GM04503 (cell line): ENCODE measurements around the gene TEKT5.
"Not testable (repeated sequence)": the region's sequence is repeated elsewhere in the genome, so short reads cannot be mapped to it uniquely, and the experiment has no call there.

ENCODE experiments used
- DNase-seq: peaks from one replicate; pipeline ENCODE4 v3.0.0-alpha.2; 2012; ENCODE audit warnings: low read depth

The TEKT5 gene

DNA sequence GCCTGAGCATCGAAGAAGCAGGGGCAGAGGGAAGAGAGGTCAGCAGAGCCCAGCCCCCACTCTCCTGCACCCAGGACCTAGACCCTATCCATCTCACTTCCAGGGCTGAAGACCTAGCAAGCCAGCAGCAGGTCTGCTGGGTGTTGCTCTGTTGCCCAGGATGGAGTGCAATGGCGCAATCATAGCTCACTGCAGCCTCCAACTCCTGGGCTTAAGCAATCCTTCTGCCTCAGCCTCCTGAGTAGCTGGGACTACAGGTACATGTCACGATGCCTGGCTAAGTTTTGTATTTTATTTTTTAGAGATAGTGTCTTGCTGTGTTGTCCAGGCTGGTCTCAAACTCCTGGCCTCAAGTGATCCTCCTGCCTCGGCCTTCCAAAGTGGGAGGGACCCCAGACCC, 61.3 kb downstream of the TEKT5 start:
- not testable (repeated sequence) for DNase-seq

DNA sequence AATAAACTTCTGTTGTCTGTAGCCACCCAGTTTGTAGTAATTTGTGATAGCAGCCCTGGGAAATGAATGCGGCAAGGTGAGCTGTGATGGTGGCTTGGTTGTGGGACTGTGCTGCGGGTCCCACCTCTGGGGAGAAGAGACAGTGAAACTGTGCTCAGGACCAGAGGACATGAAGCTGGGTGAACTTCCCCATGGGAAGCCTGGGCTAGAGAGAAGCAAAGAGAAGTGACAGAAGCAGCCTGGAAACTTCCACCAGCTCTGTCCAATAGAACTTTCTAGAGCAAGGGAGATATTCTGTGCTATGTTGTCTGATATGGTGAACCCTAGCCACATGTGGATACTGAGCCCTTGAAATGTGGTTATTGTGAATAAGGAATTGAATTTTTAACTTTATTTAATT, 62.8 kb downstream of the TEKT5 start:
- no peak for DNase-seq

DNA sequence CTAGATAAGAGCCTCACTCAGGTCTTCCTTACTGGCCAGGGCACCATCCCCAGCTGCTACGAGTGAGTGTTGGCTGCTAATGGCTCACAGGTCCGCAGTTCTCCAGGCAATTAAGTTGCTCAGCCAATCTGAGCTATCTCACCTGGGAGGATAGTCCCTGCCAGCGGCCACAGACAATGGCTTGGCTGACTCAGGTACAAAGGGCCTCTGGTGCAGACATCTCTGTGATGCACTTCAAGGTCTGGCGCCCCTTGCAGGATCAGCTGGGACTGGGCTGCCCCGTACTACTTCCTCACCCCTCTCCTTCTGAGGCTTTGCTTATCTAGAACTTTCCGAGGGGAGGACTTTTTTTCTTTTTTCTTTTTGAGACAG, 65.2 kb downstream of the TEKT5 start:
- no peak for DNase-seq

DNA sequence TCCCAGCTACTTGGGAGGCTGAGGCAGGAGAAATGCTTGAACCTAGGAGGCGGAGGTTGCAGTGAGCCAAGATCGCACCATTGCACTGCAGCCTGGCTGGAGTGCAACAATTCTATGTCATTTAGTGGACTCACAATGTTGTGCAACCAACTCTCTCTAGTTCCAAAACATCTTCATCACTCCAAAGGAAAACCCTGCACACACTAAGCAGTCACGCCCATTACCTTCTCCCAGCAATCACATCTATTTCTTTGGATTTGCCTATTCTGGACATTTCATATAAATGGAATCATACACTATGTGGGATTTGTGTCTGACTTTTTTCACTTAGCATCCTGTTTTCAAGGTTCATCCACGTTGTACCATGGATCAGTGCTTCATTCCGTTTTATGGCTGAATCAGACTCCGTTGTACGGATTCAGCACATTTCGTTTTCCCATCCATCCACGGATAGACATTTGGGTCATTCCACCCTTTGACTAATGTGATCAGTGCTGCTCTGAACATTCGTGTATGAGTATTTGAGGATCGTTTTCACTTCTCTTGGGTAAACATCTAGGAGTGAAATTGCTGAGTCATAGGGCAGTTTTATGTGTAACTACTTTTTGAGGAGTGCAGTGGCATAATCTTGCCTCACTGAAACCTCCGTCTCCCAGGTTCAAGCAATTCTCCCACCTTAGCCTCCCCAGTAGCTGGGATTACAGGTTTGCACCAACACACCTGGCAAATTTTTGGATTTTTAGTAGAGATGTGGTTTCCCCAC, 69.0 kb downstream of the TEKT5 start:
- no peak for DNase-seq

DNA sequence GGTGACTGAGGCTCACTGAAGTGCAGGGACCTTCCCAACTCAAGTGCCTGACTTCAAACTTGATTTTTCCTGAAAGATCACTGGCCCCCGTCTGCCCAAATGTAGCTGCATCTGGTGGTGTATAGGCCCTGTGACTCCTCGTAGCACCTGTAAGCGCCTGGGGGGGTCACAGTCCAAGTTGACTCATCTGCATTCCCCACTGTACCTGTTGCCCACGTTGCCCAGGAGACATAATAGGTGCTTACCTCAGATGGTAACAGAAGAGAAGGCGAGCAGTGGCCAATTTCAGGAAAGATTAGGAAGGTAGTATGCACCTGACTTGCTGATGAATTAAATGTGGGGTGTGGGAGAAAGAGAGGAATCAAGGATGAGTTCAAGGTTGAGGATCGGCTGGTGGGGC, 70.2 kb downstream of the TEKT5 start:
- no peak for DNase-seq

DNA sequence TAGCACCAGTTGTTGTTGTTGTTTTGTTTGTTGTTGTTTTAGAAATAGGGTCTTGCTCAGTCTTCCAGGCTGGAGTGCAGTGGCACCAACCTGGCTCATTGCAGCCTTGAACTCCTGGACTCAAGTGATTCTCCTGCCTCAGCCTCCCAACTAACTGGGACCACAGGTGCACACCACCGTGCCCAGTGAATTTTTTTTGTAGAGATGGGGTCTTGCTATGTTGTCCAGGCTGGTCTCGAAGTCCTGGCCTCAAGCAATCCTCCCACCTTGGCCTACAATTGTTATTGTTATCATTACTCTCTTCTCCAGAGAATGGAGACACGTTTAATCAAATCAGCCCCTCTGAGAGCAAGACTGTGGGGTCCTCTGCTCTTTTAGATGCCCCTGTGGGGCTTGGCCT, 71.7 kb downstream of the TEKT5 start:
- no peak for DNase-seq

DNA sequence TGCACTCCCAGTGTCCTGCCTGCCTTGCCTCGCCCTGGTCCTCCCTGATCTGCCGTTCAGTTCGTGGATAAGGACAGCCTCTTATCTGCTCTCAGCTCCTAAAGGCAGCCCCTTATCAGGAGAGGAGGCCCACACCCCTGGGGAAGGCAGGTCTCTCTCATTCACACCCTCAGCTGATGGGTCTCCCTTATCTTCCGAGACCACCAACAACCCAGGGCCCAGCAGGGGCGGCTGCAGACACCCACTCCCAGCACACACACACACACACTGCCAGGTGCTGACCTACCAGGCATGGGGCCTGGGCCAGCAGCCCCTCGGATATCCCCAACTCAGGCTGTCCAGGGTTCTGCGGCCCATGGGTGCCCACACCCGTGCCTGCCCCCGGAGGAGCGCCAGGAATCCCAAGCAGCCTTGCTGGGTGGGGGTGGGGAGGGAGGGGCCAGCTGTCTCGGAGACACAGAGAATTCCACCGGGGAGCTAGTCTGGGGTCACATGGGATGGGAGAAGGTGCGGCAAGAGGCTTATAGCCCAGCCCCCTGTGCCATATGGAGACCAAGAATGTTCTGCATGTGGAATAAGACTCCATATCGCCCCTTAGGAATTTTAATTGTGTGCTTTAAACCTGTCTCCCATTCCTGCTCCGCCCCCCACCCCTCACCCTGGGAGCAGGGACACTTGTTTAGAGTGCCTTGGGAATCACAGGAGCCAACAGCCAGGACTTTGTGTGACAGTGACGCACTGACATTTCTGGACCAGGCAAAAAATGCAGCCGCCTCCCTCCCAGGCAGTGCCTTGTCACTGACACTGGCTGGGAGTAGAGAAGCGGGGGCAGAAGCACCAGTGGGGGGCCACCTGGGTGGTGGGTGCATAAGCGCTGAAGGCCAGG, 72.5 kb downstream of the TEKT5 start:
- no peak for DNase-seq

DNA sequence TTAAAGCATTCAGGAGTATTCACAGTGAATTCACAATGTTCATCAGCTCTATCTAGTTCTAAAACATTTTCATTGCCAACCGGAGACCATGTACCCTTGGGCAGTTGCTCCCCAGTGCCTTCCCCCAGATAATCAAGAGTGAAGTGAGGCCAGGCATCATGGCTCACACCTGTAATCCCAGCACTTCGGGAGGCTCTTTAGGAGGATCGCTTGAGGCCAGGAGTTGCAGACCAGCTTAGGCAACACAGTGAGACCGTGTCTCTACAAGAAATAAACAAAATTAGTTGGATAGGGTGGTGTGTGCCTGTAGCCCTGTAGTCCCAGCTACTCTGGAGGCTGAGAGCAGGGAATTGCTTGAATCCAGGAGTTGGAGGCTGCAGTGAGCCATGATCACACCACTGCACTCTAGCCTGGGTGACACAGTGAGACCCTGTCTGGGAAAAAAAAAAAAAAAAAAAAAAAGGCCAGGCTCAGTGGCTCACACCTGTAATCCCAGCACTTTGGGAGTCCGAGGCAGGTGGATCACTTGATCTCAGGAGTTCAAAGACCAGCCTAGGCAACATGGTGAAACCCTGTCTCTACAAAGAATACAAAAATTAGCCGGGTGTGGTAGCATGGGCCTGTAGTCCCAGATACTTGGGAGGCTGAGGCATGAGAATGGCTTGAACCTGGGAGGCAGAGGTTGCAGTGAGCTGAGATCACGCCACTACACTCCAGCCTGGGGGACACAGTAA, 73.3 kb downstream of the TEKT5 start:
- DNase-seq, result not testable (repeated sequence)

DNA sequence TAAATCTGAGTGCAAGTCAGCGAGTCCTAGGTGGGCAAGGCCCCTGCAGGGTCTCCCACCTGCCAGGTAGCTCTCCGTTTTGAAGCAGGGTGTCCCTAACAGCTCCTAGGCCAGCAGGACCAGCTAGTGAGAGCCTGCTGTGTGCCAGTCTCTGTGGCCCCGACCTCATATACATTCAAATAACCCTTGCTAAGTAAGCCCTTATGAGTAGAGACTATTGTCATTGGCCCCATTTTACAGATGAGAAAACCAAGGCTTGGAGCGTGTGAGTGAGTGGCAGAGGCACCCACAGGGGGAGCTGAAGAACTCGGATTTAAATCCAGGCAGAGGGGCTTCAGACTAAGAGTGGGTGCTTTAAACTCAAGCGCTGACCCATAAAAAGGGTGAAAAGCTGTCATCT, 74.6 kb downstream of the TEKT5 start:
- no peak for DNase-seq

DNA sequence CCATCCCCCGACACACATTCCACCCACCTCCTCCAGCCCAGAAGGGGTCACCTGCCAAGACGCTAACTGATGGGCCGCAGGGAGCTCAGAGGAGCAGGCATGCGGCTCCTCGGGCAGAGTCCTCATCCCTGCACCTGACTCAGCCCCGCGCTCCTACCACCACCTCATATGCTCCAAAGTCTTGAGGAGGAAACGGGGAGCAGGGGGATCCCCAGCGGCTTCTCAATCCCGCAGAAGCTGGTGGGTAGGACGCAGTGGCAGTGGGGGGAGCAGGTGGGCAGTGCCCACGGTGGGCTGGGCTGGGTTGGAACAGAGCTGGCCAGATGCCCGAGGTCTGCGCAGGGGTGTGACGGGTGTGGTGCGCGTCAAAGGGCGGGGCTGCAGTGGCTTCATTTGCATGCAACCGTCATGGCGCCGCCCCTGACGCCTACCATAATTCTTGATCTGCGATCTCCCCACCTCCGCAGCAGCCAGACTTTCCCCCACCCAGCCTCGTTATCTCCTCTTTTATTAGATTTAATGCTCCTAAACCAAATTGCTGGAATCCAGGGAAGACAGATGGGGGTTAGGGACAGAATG, 75.4 kb downstream of the TEKT5 start:
- no peak for DNase-seq

DNA sequence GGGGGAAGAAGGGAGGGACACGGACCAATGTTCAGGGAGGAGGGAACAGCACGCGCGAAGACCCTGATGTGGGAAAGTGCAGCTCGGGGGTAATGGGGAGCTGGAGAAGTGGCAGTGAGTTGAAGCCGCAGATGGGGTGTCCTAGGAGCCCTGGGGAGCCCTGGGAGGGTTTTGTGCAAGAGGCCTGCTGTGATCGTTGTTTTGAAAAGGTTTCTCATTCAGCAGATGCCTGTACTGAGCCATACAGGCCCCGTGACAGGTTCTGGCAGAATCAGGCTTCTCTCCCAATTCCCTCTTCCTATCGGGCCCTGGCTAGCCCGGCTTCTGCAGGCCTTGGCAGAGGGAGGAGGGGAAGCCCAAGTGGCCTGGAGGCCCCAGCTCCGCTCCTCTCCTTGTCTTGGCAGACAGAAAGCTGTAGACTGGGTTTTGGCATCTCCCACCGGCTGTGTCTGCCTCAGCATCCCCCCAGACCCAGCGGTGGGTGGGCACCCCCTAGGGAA, 76.0 kb downstream of the TEKT5 start:
- DNase-seq, result no peak

DNA sequence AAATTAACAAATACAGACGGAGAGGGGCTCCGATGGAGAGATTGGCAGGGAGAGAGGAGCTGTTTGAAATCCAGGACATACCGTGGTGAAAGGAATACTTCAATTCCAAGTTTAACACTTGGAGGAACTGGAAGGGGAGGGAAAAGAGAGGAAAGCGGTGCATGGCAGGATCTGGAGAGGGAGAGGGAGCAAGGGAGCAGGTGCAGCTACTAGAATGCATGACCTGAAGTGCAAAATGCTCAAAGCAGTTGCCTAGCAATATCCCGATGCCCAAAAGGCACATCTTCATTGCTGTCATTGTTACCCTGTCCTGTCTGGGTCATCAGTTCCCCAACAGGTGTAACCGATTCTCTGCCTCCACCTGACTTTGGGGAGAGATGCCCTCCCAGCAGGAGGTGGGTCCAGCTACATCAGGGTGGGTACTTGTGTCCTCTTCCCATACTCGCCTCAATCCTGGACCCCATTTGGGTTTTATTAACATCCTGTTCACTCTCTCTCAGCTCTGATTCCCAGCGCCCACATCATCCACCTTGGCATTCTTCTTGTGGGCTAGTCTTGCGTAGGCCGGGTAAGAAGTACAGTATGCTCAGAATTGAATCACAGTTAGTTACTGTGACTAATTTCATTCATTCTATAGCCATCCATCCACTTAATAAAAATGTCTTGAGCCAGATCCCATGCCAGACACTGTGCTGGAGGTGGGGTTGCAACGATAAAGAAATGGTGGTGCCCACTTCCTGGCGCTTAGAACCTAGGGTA, 76.9 kb downstream of the TEKT5 start:
- DNase-seq, result no peak

DNA sequence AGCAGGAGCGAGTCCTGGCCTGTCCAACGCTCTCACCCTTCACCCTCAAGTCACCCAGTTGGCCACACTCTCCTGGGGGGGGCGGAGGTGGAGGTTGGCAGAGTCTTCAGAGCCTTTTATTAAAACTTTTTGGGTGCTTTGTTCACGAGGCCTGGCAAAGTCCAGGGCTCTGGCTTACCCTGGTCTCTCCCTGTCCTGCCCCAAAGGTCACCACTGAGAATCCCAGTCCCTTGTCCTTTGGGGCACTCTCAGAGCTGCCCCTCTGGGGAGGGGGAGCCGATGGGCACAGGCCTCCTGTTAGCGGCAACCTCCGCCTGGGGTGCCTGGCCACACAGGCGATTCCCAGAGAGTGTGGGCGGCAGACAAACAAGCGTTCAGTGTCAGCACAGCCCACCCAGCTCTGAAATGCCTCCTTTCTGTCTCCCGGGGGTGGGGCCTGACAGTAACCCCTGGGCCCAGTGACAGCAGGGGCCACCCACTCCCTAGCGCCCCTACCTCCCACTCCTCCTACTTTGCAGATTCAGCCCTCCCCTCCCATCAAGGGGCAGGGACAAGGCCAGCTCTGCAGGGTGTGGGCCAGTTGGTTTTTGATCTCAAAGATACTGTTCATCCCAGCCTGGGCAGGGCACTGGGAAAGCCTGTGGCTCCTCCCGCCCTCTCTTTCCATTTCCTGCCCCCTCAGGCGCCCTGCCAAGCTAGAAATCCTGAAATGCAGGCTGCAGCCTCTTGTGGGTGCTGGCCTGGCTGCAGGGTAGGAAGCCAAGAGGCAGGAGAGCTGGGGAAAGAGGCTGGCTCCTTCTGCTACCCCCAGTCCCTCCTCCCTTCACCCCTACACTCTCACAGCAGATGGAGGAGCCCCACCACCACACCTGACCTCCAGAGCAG, 77.7 kb downstream of the TEKT5 start:
- peak; percentile 8 for DNase-seq

DNA sequence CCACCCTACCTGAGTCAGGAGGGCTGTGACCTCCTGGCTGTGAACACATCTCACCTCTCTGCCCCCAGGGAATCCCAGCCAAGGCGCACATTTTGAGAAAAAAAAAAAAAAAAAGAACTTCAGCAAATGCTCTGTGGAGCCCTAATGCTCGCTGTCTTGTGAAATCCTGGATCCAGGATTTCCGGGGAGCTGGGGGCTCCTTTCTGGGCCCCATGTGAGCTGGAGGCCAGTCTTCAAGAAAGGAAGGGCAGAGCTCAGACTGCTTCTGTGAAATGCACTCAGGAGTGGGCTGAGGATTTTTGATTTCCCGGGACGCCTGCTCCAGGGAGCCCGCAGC, 78.3 kb downstream of the TEKT5 start:
- DNase-seq, result no peak

DNA sequence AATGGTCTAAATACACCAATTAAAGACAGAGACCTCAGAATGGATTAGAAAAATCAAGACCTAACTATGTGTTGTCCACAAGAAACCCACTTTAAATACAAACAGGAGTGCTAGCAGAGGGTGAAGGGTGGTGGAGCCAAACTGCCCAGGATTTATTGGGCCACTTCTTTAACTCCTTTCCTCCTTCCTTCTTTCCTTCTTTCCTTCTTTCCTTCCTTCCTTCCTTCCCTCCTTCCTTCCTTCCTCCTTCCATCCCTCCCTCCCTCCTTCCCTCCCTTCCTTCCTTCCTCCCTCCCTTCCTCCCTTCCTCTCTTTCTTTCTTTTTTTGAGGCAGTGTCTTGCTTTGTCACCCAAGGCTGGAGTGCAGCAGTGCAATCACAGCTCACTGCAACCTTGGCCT, 80.0 kb downstream of the TEKT5 start:
- DNase-seq, result no peak

DNA sequence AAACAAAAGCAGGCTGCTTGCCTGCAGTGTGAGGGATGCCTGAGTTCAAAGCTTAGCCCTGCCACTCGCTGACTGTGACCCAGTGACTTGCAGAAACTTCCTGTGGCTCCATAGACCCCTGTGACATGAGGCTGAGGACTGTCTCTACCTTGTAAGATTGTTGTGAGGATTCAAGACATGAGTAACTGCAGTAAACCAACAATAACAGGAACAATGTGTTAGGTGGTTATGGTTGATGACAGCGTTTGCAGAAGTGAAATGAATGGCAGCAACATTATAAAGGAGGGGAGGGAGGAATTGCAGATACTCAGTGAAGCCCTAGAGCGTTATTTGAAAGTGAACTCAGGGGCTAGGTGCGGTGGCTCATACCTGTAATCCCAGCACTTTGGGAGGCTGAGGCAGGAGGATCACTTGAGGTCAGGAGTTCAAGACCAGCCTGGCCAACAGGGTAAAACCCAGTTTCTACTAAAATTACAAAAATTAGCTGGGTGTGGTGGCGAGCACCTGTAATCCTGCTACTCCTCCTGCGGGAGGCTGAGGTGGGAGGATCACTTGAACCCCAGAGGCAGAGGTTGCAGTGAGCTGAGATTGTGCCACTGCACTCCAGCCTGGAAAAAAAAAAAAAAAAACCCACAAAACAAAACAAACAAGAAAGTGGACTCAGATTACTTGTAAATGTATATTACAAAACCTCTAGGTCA, 80.8 kb downstream of the TEKT5 start:
- no peak for DNase-seq

DNA sequence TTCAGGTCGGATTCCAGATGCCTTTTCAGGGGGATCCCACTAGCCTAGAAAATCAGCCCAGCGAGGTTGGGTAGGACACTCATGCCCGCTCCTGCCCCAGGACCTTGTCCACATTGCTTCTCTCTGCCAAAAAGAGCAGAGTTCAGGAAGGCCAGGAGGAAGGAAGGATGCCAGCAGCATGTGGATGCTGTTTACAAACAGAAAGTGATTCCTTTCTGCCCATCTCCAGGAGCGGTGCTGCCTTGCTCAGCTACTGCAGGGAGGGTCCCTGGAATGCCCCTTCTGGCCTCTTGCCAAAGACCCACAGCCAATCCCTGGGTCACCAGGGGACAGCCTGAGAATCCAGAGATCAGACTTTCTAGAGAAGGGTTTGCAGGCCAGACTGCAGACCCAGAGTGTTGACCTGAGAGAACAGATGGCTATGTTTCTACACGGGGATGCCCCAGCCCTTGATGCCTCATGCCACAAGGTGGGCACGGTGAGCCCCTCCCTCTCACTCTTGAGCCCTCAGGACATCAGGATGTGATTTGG, 82.0 kb downstream of the TEKT5 start:
- no peak for DNase-seq

DNA sequence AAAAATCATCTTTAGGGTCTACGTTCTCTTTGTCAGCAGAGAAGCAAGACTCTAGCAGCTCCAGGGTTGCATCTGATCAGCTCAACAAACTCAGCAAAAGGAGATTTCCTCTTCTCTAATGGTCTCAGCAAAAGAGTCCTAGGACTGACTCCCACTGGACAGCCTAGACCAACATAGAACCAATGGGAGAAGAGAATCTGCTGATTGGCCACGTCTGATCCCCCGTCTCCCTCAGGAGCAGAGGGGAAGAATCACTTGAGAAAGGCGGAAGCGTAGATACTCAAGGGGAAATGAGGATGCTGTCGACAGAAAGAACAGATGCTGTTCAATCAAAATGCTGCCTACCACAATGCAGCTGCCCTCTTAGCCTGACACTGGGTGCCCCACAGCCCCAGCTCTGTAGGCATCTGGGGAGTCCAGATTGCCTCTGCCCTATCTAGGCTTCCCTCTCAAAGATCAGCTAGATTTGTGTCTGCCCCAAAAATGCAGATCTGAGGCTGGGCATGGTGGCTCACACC, 82.8 kb downstream of the TEKT5 start:
- no peak for DNase-seq

DNA sequence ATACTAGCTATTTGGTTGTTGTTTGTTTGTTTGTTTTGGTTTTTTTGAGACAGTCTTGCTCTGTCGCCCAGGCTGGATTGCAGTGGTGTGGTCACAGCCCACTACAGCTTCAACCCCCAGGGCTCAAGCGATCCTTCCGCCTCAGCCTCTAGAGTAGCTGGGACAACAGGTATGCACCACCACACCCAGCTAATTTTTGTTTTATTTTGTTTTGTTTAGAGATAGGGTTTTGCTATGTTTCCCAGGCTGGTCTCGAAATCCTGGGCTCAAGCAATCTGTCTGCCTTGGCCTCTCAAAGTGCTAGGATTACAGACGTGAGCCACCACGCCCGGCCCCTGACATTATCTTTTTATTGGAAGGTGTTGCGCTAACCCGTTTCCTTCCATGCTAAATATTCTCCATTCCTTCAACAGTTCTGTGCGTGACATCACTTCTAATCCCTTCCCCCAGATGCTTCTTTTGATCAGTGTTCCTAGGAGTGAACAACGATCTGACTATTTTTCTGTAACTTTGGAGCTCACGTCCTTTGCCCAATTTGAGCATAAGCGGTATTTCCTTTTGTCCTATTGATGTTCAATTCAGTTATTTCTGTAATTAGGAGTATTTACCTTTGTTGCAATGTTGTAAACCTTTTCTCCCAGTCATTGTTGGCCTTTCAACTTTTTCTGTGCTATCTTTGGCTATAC, 84.1 kb downstream of the TEKT5 start:
- no peak for DNase-seq
